ENCODE data around the gene NSMCE1. TPM values are rescaled to one million over a fixed set of nuclear protein-coding genes. Genes with fewer than 3 reads are reported as not detected.
A peak's percentile ranks its signal among the peaks of the same experiment; 100 is the strongest.
"Not testable (repeated sequence)": the region's sequence is repeated elsewhere in the genome, so short reads cannot be mapped to it uniquely, and the experiment has no call there.

The NSMCE1 gene
- total RNA-seq, 2 experiments from 2014 or later: 31.9 to 33.9 TPM

DNA sequence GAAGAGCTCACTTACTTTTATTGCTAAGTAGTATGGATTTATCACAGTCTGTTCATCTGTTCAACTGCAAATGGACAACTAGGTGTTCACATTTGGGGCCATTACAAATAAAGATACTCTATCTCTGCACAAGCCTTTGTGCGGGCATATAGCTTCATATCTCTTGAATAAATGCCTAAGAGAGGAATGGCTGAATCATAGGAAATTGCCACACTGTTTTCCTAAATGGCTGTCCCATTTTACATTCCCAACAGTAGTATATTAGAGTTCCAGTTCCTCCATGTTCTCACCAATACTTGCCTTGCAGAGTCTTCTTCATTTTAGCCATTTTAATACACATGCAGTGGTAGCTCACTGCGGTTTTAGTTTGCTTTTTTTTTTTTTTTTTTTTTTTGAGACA is 20.5 kb downstream of the NSMCE1 start:
- H3K4me3 Mint-ChIP-seq: no peak overlapping the region
- Histone ChIP-seq H3K4me3 (ENCODE audit: low read length) (no peak overlapping the region), H3K36me3 (ENCODE audit: insufficient read depth, low read length) (peaks cover 15% of the 10 kb centered on the region), H3K9me3 (ENCODE audit: control insufficient read depth in 1 of 2, insufficient read depth in 1 of 2, low read length in 2 of 2) (peaks cover 0 to 3% of the 10 kb centered on the region in 2 experiments), H3K27ac (ENCODE audit: low read depth in 1 of 2, low read length in 2 of 2) (no peak overlapping the region), H3K4me1 (ENCODE audit: insufficient read depth, low read length) (peaks cover 43% of the 10 kb centered on the region), H3K27me3 (ENCODE audit: control insufficient read depth in 1 of 2, insufficient read depth in 2 of 2, low read length in 2 of 2) (no peaks in the 10 kb centered on the region)
- peaks cover 45% of the 10 kb centered on the region for H3K36me3 Mint-ChIP-seq (ENCODE audit: low read depth)
- no peaks in the 10 kb centered on the region for H3K9me3 Mint-ChIP-seq
- POLR2A ChIA-PET: interaction anchor here (0.6 kb wide), 1 partner anchor 11 kb away, joined by 3 read pairs; no protein-coding TSS in a partner anchor
- no peaks in the 10 kb centered on the region for H3K27me3 Mint-ChIP-seq
- TF ChIP-seq, protein P1, sequence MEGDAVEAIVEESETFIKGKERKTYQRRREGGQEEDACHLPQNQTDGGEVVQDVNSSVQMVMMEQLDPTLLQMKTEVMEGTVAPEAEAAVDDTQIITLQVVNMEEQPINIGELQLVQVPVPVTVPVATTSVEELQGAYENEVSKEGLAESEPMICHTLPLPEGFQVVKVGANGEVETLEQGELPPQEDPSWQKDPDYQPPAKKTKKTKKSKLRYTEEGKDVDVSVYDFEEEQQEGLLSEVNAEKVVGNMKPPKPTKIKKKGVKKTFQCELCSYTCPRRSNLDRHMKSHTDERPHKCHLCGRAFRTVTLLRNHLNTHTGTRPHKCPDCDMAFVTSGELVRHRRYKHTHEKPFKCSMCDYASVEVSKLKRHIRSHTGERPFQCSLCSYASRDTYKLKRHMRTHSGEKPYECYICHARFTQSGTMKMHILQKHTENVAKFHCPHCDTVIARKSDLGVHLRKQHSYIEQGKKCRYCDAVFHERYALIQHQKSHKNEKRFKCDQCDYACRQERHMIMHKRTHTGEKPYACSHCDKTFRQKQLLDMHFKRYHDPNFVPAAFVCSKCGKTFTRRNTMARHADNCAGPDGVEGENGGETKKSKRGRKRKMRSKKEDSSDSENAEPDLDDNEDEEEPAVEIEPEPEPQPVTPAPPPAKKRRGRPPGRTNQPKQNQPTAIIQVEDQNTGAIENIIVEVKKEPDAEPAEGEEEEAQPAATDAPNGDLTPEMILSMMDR (IDR thresholded peaks at IDR 0.05): no peak
- CTCF ChIA-PET: interaction anchor here (4.4 kb wide), 1 partner anchor 11 kb away, joined by 28 read pairs; no protein-coding TSS in a partner anchor
- H3K4me1 Mint-ChIP-seq (ENCODE audit: low read depth): peaks cover 69% of the 10 kb centered on the region
- DNase-seq (no peak), ATAC-seq (ENCODE audit: poor library complexity) (no peak)
- no peak overlapping the region for H3K27ac Mint-ChIP-seq
- intact Hi-C loops (cut with DNase I, micrococcal nuclease): no loop called here

DNA sequence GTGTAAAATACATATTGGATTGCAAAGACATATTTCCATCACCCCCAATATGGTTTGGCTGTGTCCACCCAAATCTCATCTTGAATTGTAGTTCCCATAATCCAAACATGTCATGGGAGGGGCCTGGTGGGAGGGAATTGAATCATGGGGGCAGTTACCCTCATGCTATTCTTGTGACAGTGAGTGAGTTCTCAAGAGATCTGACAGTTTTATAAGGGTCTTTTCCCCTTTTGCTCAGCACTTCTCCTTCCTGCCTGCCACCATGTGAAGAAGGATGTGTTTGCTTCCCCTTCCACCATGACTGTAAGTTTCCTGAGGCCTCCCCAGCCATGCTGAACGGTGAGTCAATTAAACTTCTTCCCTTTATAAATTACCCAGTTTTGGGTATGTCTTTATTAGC is 21.5 kb downstream of the NSMCE1 start:
- H3K27me3 ChIP-seq (ENCODE audit: control insufficient read depth in 1 of 2, insufficient read depth in 2 of 2, low read length in 2 of 2); ATAC-seq (ENCODE audit: poor library complexity); H3K4me3 Mint-ChIP-seq; H3K4me3 ChIP-seq (ENCODE audit: low read length); intact Hi-C loops (cut with DNase I, micrococcal nuclease); H3K27ac ChIP-seq (ENCODE audit: low read depth in 1 of 2, low read length in 2 of 2); H3K9me3 ChIP-seq (ENCODE audit: control insufficient read depth in 1 of 2, insufficient read depth in 1 of 2, low read length in 2 of 2); DNase-seq; H3K27ac Mint-ChIP-seq; H3K9me3 Mint-ChIP-seq; H3K27me3 Mint-ChIP-seq: not testable (repeated sequence)
- Mint-ChIP-seq H3K4me1 (ENCODE audit: low read depth) (peaks cover 71% of the 10 kb centered on the region), H3K36me3 (ENCODE audit: low read depth) (peaks cover 48% of the 10 kb centered on the region)
- ChIA-PET CTCF (interaction anchor here (0.9 to 1.0 kb wide), 2 partner anchors 11 to 13 kb away, joined by 3 read pairs; no protein-coding TSS in a partner anchor), POLR2A (interaction anchor here (0.7 to 1.0 kb wide), 2 partner anchors 11 to 12 kb away, joined by 3 to 4 read pairs; no protein-coding TSS in a partner anchor)
- Histone ChIP-seq H3K36me3 (ENCODE audit: insufficient read depth, low read length) (peaks cover 15% of the 10 kb centered on the region), H3K4me1 (ENCODE audit: insufficient read depth, low read length) (peaks cover 42% of the 10 kb centered on the region)

DNA sequence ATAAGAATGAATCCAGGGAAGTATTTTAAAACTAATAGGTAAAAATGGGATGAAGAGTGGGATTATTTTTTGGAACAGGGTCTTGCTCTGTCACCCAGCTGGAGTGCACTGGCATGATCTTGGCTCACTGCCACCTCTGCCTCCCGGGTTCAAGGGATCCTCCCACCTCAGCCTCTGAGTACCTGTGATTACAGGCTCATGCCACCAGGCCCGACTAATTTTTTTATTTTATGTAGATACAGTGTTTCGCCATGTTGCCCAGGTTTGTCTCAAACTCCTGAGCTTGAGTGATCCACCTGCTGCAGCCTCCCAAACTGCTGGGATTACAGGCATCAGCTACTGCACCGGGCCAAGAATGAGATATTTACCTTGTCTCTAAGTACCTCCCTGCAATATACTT is 22.1 kb downstream of the NSMCE1 start:
- Histone ChIP-seq H3K4me1 (ENCODE audit: insufficient read depth, low read length) (peaks cover 38% of the 10 kb centered on the region), H3K27me3 (ENCODE audit: control insufficient read depth in 1 of 2, insufficient read depth in 2 of 2, low read length in 2 of 2) (no peaks in the 10 kb centered on the region), H3K36me3 (ENCODE audit: insufficient read depth, low read length) (peaks cover 14% of the 10 kb centered on the region), H3K9me3 (ENCODE audit: control insufficient read depth in 1 of 2, insufficient read depth in 1 of 2, low read length in 2 of 2) (peaks cover 0 to 3% of the 10 kb centered on the region in 2 experiments), H3K4me3 (ENCODE audit: low read length) (no peak overlapping the region), H3K27ac (ENCODE audit: low read depth in 1 of 2, low read length in 2 of 2) (no peak overlapping the region)
- no peaks in the 10 kb centered on the region for H3K27me3 Mint-ChIP-seq
- ATAC-seq (ENCODE audit: poor library complexity) (no peak), DNase-seq (peak in 1 of 14 experiments; percentile 2)
- TF ChIP-seq, protein P1 (IDR thresholded peaks at IDR 0.05): no peak
- ChIA-PET POLR2A (interaction anchor here (0.7 to 1.0 kb wide), 2 partner anchors 11 to 12 kb away, joined by 3 to 4 read pairs; no protein-coding TSS in a partner anchor), CTCF (interaction anchor here (0.9 to 1.0 kb wide), 2 partner anchors 11 to 12 kb away, joined by 3 read pairs; no protein-coding TSS in a partner anchor)
- H3K4me1 Mint-ChIP-seq (ENCODE audit: low read depth): peaks cover 71% of the 10 kb centered on the region
- peaks cover 43% of the 10 kb centered on the region for H3K36me3 Mint-ChIP-seq (ENCODE audit: low read depth)
- H3K27ac Mint-ChIP-seq: peak overlapping the region; percentile 19
- H3K9me3 Mint-ChIP-seq: no peaks in the 10 kb centered on the region
- intact Hi-C loops (cut with DNase I, micrococcal nuclease): no loop called here
- no peak overlapping the region for H3K4me3 Mint-ChIP-seq

Measured in CD4-positive, alpha-beta T cell (primary cell).